GM21360 (cell line): ENCODE measurements around the gene PUM2.
A peak's percentile ranks its signal among the peaks of the same experiment; 100 is the strongest.
"Not testable (repeated sequence)": the region's sequence is repeated elsewhere in the genome, so short reads cannot be mapped to it uniquely, and the experiment has no call there.

Experiments used
- ATAC-seq: cut with Tn5 transposase; IDR thresholded peaks from one replicate; pipeline ENCODE4 v1.9.1; 2021; ENCODE audit warnings: mild to moderate bottlenecking, moderate library complexity; ENCODE audit not compliant: unreplicated experiment

PUM2 gene

GRCh38 chr2:20240291-20240690 is 110.4 kb downstream of the PUM2 start:
- ATAC-seq: not testable (repeated sequence)

- ATAC-seq: no peak
Measured at GRCh38 chr2:20236496-20236895, 114.1 kb downstream of the PUM2 start.

GRCh38 chr2:20235655-20236305 is 114.9 kb downstream of the PUM2 start:
- no peak for ATAC-seq

- not testable (repeated sequence) for ATAC-seq
Measured at GRCh38 chr2:20234597-20234996, 116.0 kb downstream of the PUM2 start.

- no peak for ATAC-seq
Measured at GRCh38 chr2:20232837-20233207, 117.8 kb downstream of the PUM2 start.

GRCh38 chr2:20231598-20232026 is 119.0 kb downstream of the PUM2 start:
- no peak for ATAC-seq

GRCh38 chr2:20231159-20231558 is 119.5 kb downstream of the PUM2 start:
- no peak for ATAC-seq

GRCh38 chr2:20230114-20230425 is 120.6 kb downstream of the PUM2 start:
- ATAC-seq: no peak

- ATAC-seq: no peak
Measured at GRCh38 chr2:20229322-20230113, 121.1 kb downstream of the PUM2 start.

- ATAC-seq: no peak
Measured at GRCh38 chr2:20227894-20228505, 122.6 kb downstream of the PUM2 start.

GRCh38 chr2:20226152-20226545 is 124.5 kb downstream of the PUM2 start:
- ATAC-seq: no peak

- peak; percentile 66 for ATAC-seq
Measured at GRCh38 chr2:20225294-20226151, 125.1 kb downstream of the PUM2 start.

- ATAC-seq: peak; percentile 23
Measured at GRCh38 chr2:20224716-20225293, 125.8 kb downstream of the PUM2 start, which contains the start of gene SDC1. Gene SDC1 (minus strand): TSS chr2:20225130. CDS start chr2:20224867, 263 bp downstream.

GRCh38 chr2:20224164-20224715 is 126.4 kb downstream of the PUM2 start:
- ATAC-seq: peak; percentile 27

- peak; percentile 19 for ATAC-seq
Measured at GRCh38 chr2:20223407-20224163, 127.1 kb downstream of the PUM2 start.

- ATAC-seq: no peak
Measured at GRCh38 chr2:20222769-20223406, 127.8 kb downstream of the PUM2 start.

GRCh38 chr2:20222014-20222768 is 128.5 kb downstream of the PUM2 start:
- no peak for ATAC-seq

- ATAC-seq: no peak
Measured at GRCh38 chr2:20221555-20221973, 129.1 kb downstream of the PUM2 start.
